Gastroesophageal sphincter (tissue), 3 donors: ENCODE measurements around the gene RSRC1.

Experiments used
- EP300 ChIP-seq: sonication (generic); formaldehyde crosslinking; IDR thresholded peaks from one replicate; pipeline ENCODE4 v1.6.1; 2017; ENCODE audit warnings: antibody characterized with exemption, mild to moderate bottlenecking
- POLR2AphosphoS5 ChIP-seq: sonication (generic); formaldehyde crosslinking; IDR thresholded peaks from one replicate; pipeline ENCODE4 v1.6.1; 2017; ENCODE audit warnings: antibody characterized with exemption
- TF ChIP-seq, protein P1 (sequence below), 4 experiments: fragments of 200-600 bp in 2 of 4; fragments of 450-650 bp in 2 of 4; sonication (generic) in 1 of 4; IDR thresholded peaks; one replicate each; pipeline ENCODE4 v1.5.1; 2017 to 2019; ENCODE audit warnings: antibody characterized with exemption in 4 of 4, mild to moderate bottlenecking in 2 of 4, moderate library complexity in 2 of 4

DNA sequence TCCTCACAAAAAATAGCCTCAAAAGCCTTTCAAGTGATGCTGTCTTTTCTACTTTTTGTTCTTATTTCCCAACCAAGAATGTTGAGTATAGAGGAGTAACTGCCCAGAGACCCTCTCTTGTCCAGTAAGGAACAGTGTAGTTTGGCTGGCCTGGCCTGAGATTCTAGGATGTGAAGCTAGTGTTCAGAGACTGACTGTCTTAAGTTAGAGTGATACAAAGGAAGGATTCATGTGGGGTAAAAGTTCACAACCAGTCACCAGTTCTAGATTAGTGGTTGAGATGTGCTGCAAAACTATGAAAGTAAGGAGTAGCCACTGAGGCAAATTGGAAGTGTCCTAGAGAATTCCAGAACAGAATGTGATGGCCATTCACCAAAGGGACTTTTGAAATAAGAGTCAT is 49.1 kb downstream of the RSRC1 start:
- TF ChIP-seq, protein P1, sequence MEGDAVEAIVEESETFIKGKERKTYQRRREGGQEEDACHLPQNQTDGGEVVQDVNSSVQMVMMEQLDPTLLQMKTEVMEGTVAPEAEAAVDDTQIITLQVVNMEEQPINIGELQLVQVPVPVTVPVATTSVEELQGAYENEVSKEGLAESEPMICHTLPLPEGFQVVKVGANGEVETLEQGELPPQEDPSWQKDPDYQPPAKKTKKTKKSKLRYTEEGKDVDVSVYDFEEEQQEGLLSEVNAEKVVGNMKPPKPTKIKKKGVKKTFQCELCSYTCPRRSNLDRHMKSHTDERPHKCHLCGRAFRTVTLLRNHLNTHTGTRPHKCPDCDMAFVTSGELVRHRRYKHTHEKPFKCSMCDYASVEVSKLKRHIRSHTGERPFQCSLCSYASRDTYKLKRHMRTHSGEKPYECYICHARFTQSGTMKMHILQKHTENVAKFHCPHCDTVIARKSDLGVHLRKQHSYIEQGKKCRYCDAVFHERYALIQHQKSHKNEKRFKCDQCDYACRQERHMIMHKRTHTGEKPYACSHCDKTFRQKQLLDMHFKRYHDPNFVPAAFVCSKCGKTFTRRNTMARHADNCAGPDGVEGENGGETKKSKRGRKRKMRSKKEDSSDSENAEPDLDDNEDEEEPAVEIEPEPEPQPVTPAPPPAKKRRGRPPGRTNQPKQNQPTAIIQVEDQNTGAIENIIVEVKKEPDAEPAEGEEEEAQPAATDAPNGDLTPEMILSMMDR (IDR thresholded peaks at IDR 0.05): no peak
- TF ChIP-seq EP300 (no peak), POLR2AphosphoS5 (no peak)
